Nucleus accumbens (tissue), 56 donors: ENCODE data around the gene APMAP.
A peak's percentile ranks its signal among the peaks of the same experiment; 100 is the strongest.

ENCODE experiments used
- DNase-seq, 56 donors: peaks; one replicate each; lab custom pipeline; 2025; lab: John Stamatoyannopoulos, UW

Gene APMAP

DNA sequence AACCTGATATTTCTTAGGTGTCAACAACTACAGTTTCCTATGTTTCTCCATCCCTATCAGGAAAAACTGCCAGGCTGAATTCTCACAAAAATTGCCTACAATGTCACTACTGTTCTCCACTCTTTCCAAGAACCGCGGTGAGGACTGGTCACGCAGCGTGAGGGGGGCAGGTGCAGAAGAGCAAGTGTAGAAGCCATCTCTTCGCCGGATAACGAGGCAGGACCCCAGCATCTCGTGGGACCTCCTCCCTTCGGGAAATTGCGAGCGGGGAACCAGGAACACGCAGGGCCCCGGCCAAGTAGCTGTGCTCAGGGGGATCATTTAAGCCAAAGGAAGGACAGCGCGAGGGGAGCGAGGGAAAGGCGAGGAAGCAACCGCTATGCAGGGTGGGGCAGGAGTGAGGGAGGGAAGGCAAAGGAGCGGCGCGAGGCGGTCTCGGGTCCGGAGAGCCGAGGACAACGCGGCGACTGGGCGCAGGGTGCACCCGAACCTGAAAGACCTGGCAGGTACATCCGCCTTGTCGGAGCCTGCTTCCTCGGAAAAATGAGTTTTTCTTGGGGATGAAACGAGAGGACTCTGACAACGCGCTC, 559 bp downstream of the APMAP start:
- DNase-seq = peak in 1 of 56 donors; percentile 62

- no peak for DNase-seq
Observed at GRCh38 chr20:24990810-24991252, 1.7 kb downstream of the APMAP start.

DNA sequence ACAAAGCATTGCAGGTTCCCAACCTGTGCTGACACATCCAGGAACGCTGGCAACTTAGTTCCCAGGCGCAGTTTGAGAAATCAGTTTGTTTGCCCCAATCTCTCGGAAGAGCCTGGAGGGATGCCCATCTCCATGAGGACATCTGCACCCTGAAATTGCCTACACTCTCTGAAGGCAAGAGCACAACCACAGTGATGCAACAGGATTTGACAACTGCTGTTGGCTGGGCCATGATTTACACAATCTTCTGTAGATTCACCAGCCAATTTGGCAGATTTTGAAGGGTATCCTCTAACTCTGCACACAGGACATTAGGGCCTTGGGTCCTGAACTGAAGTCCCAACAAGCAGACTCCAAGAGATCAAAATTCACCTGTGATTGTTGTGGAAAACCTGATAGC, 3.4 kb downstream of the APMAP start:
- DNase-seq = no peak

GRCh38 chr20:24987873-24988835, 4.4 kb downstream of the APMAP start:
- DNase-seq = no peak

- no peak for DNase-seq
Observed at GRCh38 chr20:24987244-24987643, 5.3 kb downstream of the APMAP start.

DNA sequence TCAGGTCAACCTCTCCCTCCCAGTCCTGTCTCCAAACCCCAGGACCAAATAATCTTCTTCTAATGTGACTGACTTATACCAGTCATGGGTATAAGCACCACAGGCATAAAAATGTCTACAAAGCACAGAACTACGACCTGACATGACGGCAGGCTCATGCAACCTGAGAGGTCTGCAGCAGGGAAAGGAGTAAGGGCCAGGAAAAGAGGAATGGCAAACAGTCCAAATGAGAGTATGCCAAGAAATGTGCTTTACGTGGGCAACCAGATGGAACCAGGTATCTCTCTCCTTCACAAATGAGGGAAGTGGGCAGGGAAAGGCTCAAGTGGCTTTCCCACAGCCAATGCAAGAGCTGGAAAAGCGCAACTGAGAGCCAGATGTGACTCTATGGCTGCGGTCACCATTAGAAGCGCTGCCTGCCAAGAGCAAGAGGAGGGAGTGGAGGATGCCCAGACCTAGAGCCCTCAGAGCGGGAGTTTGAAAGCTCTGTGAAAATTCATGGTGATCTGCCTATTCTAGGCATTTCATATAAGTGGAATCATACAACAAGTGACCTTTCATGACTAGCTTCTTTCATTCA, 6.0 kb downstream of the APMAP start:
- DNase-seq = no peak

DNA sequence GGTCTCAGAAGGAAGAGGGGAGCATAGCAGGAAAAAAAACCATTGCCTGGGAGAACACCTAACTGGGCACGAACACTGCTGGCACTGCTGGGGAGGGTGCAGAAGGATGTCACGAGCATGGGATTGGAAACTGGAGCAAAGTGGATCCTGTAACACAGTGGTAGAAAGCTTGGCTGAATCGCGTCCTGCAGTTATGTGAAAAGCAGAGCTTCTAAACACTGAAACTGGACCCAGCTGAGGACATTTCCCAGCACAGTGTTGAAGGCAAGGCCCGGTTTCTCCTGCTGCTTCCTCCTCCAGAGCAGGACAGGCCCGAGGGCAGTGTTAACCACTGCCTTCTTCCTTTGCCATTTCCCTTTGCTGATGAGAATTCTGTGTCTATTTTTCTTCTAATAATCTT, 6.7 kb downstream of the APMAP start:
- DNase-seq = no peak

DNA sequence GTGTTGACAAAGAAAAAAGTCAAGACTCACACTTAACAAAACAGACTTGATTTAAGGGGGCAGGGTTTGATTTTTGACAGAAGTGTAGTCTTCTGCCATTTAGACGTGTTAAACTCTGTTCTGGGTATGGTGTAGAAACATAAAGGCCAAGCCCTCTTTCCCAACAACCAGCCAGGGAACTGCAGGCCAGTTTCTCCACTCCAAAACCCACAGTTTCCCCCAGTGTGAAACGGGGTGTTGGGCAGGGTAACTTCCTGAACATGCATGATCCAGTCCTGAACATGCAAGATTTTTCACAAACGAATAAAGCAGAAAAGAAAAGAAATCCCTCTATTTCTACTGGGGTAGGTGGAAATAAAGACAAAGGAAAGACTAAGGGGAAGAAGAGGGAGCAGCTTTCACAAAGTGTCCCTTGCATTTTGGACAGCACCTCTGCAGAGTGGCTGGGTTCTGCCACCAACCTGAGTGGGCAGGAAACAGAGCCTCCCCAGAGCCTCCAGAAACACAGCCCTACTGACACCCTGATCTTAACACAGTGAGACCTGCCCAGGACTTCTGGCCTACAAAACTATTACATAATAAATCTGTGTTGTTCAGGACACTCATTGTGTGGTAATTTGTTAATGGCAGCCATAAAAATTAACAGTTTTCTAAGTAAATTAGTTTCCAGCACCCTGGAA, 7.5 kb downstream of the APMAP start:
- no peak for DNase-seq

GRCh38 chr20:24983896-24984295, 8.7 kb downstream of the APMAP start:
- DNase-seq = no peak

GRCh38 chr20:24981790-24982189, 10.8 kb downstream of the APMAP start:
- DNase-seq = peak in 7 of 56 donors; percentile 11 to 42 (median 26)

- DNase-seq = no peak
Observed at GRCh38 chr20:24981282-24981681, 11.3 kb downstream of the APMAP start.

DNA sequence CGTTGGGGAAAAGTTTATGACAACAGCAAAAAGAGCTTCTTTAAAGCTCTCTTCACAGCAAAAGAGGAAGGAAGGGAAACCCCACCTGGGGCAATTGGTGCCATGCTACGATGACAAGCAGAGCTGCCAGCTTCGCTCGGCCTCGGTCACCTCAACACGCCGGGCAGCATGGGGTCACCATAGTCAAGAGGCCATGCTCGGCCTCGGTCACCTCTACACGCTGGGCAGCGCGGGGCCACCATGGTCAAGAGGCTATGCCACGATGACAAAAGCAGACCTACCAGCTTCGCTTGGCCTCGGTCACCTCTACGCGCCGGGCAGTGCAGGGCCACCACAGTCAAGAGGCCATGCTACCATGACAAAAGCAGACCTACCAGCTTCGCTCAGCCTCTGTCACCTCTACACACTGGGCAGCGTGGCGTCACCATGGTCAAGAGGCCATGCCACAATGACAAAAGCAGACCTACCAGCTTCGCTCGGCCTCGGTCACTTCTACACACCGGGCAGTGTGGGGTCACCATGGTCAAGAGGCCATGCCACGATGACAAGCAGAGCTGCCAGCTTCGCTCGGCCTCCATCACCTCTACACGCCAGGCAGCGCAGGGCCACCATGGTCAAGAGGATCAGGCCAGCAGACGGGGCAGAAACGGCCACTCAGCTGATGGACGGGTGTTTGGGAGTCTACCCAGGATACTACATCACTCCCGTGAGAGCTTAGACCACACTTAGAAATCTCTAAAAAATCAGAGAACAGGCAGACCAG, 12.1 kb downstream of the APMAP start:
- no peak for DNase-seq

DNA sequence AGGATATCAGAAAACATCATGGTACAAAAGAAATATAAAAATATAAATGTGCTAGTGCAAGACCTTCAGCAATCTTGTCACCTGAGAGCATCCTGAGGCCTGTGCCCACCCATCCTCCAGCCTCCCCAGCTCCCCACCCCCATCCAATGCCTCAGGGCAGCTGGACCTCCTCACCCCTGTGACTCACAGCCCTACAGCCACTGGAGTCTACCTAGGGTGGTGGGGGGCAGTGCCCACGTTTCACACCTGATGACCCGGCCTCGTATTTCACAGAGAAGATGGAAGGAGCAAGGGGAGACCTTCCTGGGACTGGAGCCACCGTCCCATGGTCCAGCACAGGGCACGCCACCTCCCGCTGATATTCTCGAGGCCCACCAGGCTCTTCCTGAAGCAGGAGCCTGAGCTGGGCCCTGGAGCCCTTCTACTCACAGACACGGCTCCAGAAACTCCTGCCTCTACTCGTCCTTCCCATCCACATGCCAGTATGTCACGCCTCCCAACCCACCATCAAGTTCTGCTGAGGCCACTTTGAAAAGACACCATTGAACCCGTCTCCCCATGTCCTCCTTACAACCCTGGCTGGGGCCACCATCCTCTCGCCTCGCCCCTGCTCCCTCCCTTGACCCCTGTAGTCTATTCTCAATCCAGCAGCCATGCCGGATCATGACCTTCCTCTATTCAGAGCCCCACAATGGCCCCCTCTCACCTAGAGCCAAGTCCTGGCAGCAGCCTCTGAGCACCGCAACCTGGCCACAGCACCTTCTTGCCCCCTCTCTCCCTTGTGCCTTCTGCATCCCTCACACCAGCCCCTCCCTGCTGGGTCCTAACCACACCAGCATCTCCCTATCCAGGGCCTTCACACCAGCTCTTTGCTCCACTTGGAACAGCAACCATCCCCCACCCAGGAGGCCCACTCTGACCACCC, 13.3 kb downstream of the APMAP start:
- DNase-seq = no peak

DNA sequence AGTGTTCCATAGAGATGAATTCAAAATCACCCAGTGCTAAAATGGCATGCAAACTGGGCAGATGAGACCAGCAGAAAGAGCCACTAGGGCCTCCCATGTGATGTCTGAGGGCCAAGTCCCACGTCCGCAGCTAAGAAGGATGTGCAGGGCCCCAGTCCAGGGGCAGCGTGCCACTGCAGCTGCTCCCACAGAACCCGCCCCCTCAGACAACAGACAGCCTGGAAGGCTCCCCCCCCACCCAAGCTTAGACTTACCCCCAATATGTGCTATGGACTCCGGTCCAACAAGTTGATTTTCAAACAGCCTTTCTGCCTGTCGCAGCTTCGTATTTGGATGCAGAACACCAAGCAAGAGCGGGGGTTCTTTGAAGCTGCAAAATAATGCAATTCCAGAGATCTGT, 14.0 kb downstream of the APMAP start:
- peak in 45 of 56 donors; percentile 21 to 85 (median 59) for DNase-seq

DNA sequence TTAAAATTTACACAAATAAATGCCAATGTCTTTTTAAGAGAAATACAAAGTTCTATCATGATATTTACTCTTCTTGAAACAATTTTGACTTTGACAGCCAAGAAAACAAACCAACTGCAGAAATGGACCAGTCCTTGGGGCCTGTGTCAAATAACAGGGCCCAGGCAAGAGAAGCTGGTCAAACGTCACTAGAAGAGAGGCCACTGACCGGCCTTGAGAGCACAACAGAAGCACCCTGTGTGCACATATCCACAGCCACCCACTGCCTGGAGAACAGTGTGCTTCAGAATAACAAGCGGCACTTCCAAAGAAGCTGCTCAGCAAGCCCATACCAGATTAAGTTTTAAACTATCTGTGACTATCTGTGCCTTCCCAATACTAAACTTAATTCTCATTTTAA, 14.8 kb downstream of the APMAP start:
- peak in 10 of 56 donors; percentile 21 to 38 (median 32) for DNase-seq

GRCh38 chr20:24977336-24977735, 15.2 kb downstream of the APMAP start:
- no peak for DNase-seq

- DNase-seq = no peak
Observed at GRCh38 chr20:24972341-24972740, 20.2 kb downstream of the APMAP start.

- DNase-seq = no peak
Observed at GRCh38 chr20:24971376-24972101, 21.0 kb downstream of the APMAP start.
